WTC11 (cell line): ENCODE measurements around the gene P4HB. TPM values are rescaled to one million over a fixed set of nuclear protein-coding genes. Genes with fewer than 3 reads are reported as not detected.

Source experiments
- ATAC-seq: fragments of 200-7000 bp; cut with Tn5 transposase; 2 replicates; pipeline ENCODE4 v1.10.0; 2021; ENCODE audit warnings: mild to moderate bottlenecking, moderate library complexity
- CTCF ChIA-PET: fragments of 300-600 bp; sonication (Branson Sonifier 250); formaldehyde crosslinking; loops from one replicate; lab custom pipeline; 2021; ENCODE audit warnings: antibody characterized with exemption; lab: Charles Lee
- POLR2A ChIA-PET: fragments of 350-600 bp; sonication (Branson Sonifier 250); formaldehyde crosslinking; loops from one replicate; lab custom pipeline; 2021; ENCODE audit warnings: antibody characterized with exemption; lab: Charles Lee
- DNase-seq: peaks from one replicate; pipeline ENCODE4 v3.0.0; 2021; ENCODE audit warnings: low spot score
- H3K27ac Mint-ChIP-seq: 2 replicates; pipeline ENCODE4 v1.8.0; 2021; ENCODE audit warnings: mixed read lengths
- H3K27me3 Mint-ChIP-seq: 2 replicates; pipeline ENCODE4 v1.8.0; 2021; ENCODE audit warnings: low read depth, mild to moderate bottlenecking, moderate library complexity, mixed read lengths
- H3K36me3 Mint-ChIP-seq: 2 replicates; pipeline ENCODE4 v1.8.0; 2021; ENCODE audit warnings: mixed read lengths
- H3K4me1 Mint-ChIP-seq: 2 replicates; pipeline ENCODE4 v1.8.0; 2022; ENCODE audit warnings: mixed read lengths
- H3K4me3 Mint-ChIP-seq: 2 replicates; pipeline ENCODE4 v1.8.0; 2021; ENCODE audit warnings: mild to moderate bottlenecking, moderate library complexity, mixed read lengths
- H3K9me3 Mint-ChIP-seq: 2 replicates; pipeline ENCODE4 v1.8.0; 2021; ENCODE audit warnings: mixed read lengths
- AFF4 ChIP-seq: sonication (generic); formaldehyde crosslinking; IDR thresholded peaks from 2 replicates; pipeline ENCODE4 v1.8.1; 2023; ENCODE audit warnings: mild to moderate bottlenecking, missing genetic modification reagents, borderline replicate concordance
- ETV6 ChIP-seq: sonication (generic); formaldehyde crosslinking; IDR thresholded peaks from 2 replicates; pipeline ENCODE4 v1.8.1; 2022; ENCODE audit warnings: mild to moderate bottlenecking, missing genetic modification reagents
- FOXJ3 ChIP-seq: sonication (generic); formaldehyde crosslinking; IDR thresholded peaks from 2 replicates; pipeline ENCODE4 v1.9.0; 2021; ENCODE audit warnings: missing genetic modification reagents, mild to moderate bottlenecking, borderline replicate concordance
- GABPB1 ChIP-seq: sonication (generic); formaldehyde crosslinking; IDR thresholded peaks from 2 replicates; pipeline ENCODE4 v1.8.1; 2023; ENCODE audit warnings: mild to moderate bottlenecking, missing genetic modification reagents
- GTF2I ChIP-seq: fragments of 250-450 bp; sonication (Bioruptor Pico); conservative IDR thresholded peaks from 2 replicates; pipeline ENCODE4 v1.4.0; 2021; ENCODE audit warnings: mild to moderate bottlenecking
- HMGXB4 ChIP-seq: sonication (generic); formaldehyde crosslinking; IDR thresholded peaks from 2 replicates; pipeline ENCODE4 v1.8.1; 2023; ENCODE audit warnings: mild to moderate bottlenecking, moderate library complexity, missing genetic modification reagents
- KAT7 ChIP-seq: sonication (generic); formaldehyde crosslinking; IDR thresholded peaks from 2 replicates; pipeline ENCODE4 v1.8.1; 2023; ENCODE audit warnings: missing genetic modification reagents, mild to moderate bottlenecking, borderline replicate concordance
- PRRX2 ChIP-seq: fragments of 250-450 bp; sonication (Bioruptor Pico); IDR thresholded peaks from 2 replicates; pipeline ENCODE4 v1.8.0; 2021; ENCODE audit warnings: mild to moderate bottlenecking
- SMAD3 ChIP-seq: sonication (generic); formaldehyde crosslinking; IDR thresholded peaks from 2 replicates; pipeline ENCODE4 v1.8.0; 2022; ENCODE audit warnings: missing genetic modification reagents, mild to moderate bottlenecking, borderline replicate concordance
- SOX15 ChIP-seq: fragments of 250-450 bp; sonication (Bioruptor Pico); IDR thresholded peaks from 2 replicates; pipeline ENCODE4 v1.9.0; 2021; ENCODE audit warnings: mild to moderate bottlenecking
- TCF7 ChIP-seq: sonication (generic); formaldehyde crosslinking; IDR thresholded peaks from 2 replicates; pipeline ENCODE4 v1.8.0; 2022; ENCODE audit warnings: mild to moderate bottlenecking, low read depth, missing genetic modification reagents, moderate library complexity
- TEAD4 ChIP-seq: sonication (generic); formaldehyde crosslinking; IDR thresholded peaks from 2 replicates; pipeline ENCODE4 v1.8.0; 2022; ENCODE audit warnings: mild to moderate bottlenecking, missing genetic modification reagents
- ZMAT4 ChIP-seq: fragments of 250-450 bp; sonication (Bioruptor Pico); IDR thresholded peaks from 2 replicates; pipeline ENCODE4 v1.9.0; 2021; ENCODE audit warnings: mild to moderate bottlenecking
- ZNF121 ChIP-seq: sonication (generic); formaldehyde crosslinking; IDR thresholded peaks from 2 replicates; pipeline ENCODE4 v1.8.0; 2023; ENCODE audit warnings: missing genetic modification reagents
- ZNF423 ChIP-seq: fragments of 250-450 bp; sonication (Bioruptor Pico); IDR thresholded peaks from 2 replicates; pipeline ENCODE4 v2.1.2; 2022; ENCODE audit warnings: mild to moderate bottlenecking, moderate library complexity
- ZSCAN18 ChIP-seq: fragments of 250-450 bp; sonication (Bioruptor Pico); IDR thresholded peaks from 2 replicates; pipeline ENCODE4 v2.1.2; 2022; ENCODE audit warnings: mild to moderate bottlenecking, moderate library complexity
- total RNA-seq: library from RNA; stranded (reverse); gene quantifications from 3 replicates; pipeline ENCODE4 v1.2.3, GENCODE V29; 2021
- TF ChIP-seq, protein P1 (sequence below): sonication (generic); formaldehyde crosslinking; IDR thresholded peaks from 2 replicates; pipeline ENCODE4 v1.8.0; 2022; ENCODE audit warnings: missing genetic modification reagents
- TF ChIP-seq, protein P2 (sequence below): sonication (generic); formaldehyde crosslinking; IDR thresholded peaks from 2 replicates; pipeline ENCODE4 v1.8.1; 2023; ENCODE audit warnings: mild to moderate bottlenecking, missing genetic modification reagents, moderate library complexity
- TF ChIP-seq, protein P3 (sequence below): sonication (generic); formaldehyde crosslinking; IDR thresholded peaks from 2 replicates; pipeline ENCODE4 v1.8.1; 2022; ENCODE audit warnings: mild to moderate bottlenecking, moderate library complexity, missing genetic modification reagents

The P4HB gene
- total RNA-seq, 1 experiment from 2014 or later: 380 TPM

GRCh38 chr17:81814748-81815645 lies 45.3 kb downstream of the P4HB start:
- TF ChIP-seq FOXJ3 (CRISPR knock-in tag) (no peak), ZSCAN18 (CRISPR knock-in tag) (no peak), SOX15 (CRISPR knock-in tag) (no peak), ZNF423 (CRISPR knock-in tag) (peak; percentile 32; the same call in 1 of the 2 replicates), GABPB1 (CRISPR knock-in tag) (peak; percentile 70), ZMAT4 (CRISPR knock-in tag) (no peak), AFF4 (CRISPR knock-in tag) (no peak), TEAD4 (CRISPR knock-in tag) (no peak), KAT7 (no peak), GTF2I (no peak), TCF7 (CRISPR knock-in tag) (no peak), HMGXB4 (CRISPR knock-in tag) (no peak)
- no peak overlapping the region for H3K27ac Mint-ChIP-seq
- POLR2A ChIA-PET: no interaction called here
- DNase-seq (no peak), ATAC-seq (no peak)
- H3K4me3 Mint-ChIP-seq: no peak overlapping the region
- no peaks in the 10 kb centered on the region for H3K9me3 Mint-ChIP-seq
- H3K36me3 Mint-ChIP-seq: no peaks in the 10 kb centered on the region
- CTCF ChIA-PET: interaction anchor here (0.7 to 1.5 kb wide), 3 partner anchors 10 to 810 kb away, joined by 3 to 6 read pairs (median 3); no protein-coding TSS in a partner anchor
- H3K27me3 Mint-ChIP-seq: no peaks in the 10 kb centered on the region
- no peaks in the 10 kb centered on the region for H3K4me1 Mint-ChIP-seq

DNA sequence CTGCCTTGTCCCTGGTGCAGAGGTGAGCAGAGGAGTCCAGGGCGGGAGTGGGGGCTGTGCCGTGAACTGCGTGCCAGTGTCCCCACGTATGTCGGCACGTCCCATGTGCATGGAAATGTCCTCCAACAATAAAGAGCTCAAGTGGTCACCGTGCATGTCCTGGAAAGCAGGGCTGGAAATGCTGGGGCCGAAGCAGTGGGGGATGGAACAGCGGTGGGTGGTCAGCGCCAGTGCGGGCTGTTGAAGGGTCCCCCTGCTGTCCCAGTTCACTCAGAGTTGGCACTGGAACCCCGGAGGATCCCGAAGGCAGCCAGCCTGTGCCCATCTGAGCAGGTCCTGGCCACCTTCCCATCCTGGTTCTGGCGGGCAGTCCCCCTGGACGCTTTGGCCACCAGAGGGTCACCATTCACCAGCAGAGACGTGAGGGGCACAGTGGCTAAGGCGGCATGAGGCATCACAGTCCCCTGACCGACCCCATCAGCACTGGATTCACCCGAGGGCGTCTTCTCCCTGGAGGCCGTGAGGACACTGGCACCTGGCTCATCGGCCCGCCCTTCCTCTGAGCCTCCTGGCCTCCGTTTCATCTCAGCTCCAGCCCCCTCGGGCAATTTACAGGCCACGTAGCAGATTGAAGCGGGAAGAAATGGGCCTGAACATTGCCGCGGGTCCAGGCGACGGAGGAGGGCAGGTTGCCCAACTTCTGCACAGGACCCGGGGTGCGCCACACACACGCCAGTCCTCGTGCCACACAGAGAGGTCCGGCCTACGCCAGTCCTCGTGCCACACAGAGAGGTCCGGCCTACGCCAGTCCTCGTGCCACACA lies 46.3 kb downstream of the P4HB start:
- H3K4me3 Mint-ChIP-seq: no peak overlapping the region
- H3K27ac Mint-ChIP-seq: no peak overlapping the region
- H3K9me3 Mint-ChIP-seq: no peaks in the 10 kb centered on the region
- CTCF ChIA-PET: interaction anchor here (0.9 kb wide), 1 partner anchor 14 kb away, joined by 3 read pairs; no protein-coding TSS in a partner anchor
- POLR2A ChIA-PET: no interaction called here
- H3K36me3 Mint-ChIP-seq: no peaks in the 10 kb centered on the region
- DNase-seq: no peak
- no peak for ATAC-seq
- no peaks in the 10 kb centered on the region for H3K27me3 Mint-ChIP-seq
- H3K4me1 Mint-ChIP-seq: no peaks in the 10 kb centered on the region
- TF ChIP-seq, protein P1, sequence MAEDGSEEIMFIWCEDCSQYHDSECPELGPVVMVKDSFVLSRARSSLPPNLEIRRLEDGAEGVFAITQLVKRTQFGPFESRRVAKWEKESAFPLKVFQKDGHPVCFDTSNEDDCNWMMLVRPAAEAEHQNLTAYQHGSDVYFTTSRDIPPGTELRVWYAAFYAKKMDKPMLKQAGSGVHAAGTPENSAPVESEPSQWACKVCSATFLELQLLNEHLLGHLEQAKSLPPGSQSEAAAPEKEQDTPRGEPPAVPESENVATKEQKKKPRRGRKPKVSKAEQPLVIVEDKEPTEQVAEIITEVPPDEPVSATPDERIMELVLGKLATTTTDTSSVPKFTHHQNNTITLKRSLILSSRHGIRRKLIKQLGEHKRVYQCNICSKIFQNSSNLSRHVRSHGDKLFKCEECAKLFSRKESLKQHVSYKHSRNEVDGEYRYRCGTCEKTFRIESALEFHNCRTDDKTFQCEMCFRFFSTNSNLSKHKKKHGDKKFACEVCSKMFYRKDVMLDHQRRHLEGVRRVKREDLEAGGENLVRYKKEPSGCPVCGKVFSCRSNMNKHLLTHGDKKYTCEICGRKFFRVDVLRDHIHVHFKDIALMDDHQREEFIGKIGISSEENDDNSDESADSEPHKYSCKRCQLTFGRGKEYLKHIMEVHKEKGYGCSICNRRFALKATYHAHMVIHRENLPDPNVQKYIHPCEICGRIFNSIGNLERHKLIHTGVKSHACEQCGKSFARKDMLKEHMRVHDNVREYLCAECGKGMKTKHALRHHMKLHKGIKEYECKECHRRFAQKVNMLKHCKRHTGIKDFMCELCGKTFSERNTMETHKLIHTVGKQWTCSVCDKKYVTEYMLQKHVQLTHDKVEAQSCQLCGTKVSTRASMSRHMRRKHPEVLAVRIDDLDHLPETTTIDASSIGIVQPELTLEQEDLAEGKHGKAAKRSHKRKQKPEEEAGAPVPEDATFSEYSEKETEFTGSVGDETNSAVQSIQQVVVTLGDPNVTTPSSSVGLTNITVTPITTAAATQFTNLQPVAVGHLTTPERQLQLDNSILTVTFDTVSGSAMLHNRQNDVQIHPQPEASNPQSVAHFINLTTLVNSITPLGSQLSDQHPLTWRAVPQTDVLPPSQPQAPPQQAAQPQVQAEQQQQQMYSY: no peak
- TF ChIP-seq, protein P2, sequence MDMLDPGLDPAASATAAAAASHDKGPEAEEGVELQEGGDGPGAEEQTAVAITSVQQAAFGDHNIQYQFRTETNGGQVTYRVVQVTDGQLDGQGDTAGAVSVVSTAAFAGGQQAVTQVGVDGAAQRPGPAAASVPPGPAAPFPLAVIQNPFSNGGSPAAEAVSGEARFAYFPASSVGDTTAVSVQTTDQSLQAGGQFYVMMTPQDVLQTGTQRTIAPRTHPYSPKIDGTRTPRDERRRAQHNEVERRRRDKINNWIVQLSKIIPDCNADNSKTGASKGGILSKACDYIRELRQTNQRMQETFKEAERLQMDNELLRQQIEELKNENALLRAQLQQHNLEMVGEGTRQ (CRISPR knock-in tag): no peak
- TF ChIP-seq ZNF121 (CRISPR knock-in tag) (no peak), GABPB1 (CRISPR knock-in tag) (no peak), PRRX2 (CRISPR knock-in tag) (no peak), GTF2I (no peak), ETV6 (CRISPR knock-in tag) (no peak), SMAD3 (CRISPR knock-in tag) (no peak)
- TF ChIP-seq, protein P3, sequence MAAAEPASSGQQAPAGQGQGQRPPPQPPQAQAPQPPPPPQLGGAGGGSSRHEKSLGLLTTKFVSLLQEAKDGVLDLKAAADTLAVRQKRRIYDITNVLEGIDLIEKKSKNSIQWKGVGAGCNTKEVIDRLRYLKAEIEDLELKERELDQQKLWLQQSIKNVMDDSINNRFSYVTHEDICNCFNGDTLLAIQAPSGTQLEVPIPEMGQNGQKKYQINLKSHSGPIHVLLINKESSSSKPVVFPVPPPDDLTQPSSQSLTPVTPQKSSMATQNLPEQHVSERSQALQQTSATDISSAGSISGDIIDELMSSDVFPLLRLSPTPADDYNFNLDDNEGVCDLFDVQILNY (CRISPR knock-in tag): no peak
